ENCODE measurements around the gene ATP6V0E2. TPM values are rescaled to one million over a fixed set of nuclear protein-coding genes. Genes with fewer than 3 reads are reported as not detected.
"Not testable (repeated sequence)": the region's sequence is repeated elsewhere in the genome, so short reads cannot be mapped to it uniquely, and the experiment has no call there.

ATP6V0E2 gene
- 61.0 and 103 TPM in 2 replicates for total RNA-seq (2014; rRNA removed; shearing (Covaris generic))

GRCh38 chr7:149873074-149873969, at the start of gene ATP6V0E2:
TSS of gene ATP6V0E2 (plus strand) at chr7:149873969. CDS start at chr7:149874066, 97 bp downstream.
- peak; percentile 100 for DNase-seq (ENCODE audit: low read depth)

GRCh38 chr7:149824301-149824741, 49.4 kb upstream of the ATP6V0E2 start:
- no peak for DNase-seq (ENCODE audit: low read depth)

DNA sequence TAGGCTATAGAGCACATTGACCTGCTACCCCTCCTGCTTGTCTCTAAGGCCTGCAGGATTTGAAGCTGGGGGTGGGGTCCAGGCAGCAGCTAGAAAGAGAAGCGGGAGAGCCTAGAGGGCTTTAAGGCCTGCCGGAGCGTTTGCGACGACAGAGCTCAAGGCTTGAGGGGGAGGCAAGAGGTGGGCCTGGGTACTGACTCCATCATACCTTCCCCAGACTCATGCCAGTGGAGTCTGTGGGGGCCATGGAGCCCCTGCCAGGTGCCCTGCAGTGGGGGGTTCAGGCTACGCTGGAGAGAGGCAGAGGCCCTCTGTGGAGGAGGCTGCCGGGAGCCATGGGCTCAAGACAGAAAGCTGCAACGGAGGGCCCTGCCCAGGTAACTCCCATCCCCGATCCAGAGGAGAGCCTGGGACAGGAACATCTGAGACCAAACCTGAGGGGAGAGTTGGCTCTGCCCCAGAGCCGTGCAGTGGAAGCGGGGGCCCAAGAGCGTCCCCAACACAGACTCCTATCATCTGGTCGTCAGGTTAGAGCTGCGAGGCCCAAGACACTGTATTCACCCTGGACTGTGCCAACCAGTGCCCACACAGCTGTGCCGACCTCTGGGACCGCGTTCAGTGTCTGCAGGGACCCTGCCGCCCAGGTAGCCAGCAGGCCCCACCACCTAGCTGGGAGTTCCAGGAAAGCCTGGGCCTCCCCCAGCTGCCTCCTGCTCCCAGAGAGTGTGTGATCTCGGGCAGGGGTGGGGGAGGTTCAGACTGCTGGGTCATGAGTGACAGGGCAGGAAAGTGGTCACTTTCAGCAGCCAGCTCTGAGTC, 48.8 kb upstream of the ATP6V0E2 start:
- DNase-seq (ENCODE audit: low read depth) = no peak

- DNase-seq (ENCODE audit: low read depth) = no peak
Observed at GRCh38 chr7:149825567-149826343, 48.0 kb upstream of the ATP6V0E2 start.

- no peak for DNase-seq (ENCODE audit: low read depth)
Observed at GRCh38 chr7:149826344-149827088, 47.3 kb upstream of the ATP6V0E2 start.

DNA sequence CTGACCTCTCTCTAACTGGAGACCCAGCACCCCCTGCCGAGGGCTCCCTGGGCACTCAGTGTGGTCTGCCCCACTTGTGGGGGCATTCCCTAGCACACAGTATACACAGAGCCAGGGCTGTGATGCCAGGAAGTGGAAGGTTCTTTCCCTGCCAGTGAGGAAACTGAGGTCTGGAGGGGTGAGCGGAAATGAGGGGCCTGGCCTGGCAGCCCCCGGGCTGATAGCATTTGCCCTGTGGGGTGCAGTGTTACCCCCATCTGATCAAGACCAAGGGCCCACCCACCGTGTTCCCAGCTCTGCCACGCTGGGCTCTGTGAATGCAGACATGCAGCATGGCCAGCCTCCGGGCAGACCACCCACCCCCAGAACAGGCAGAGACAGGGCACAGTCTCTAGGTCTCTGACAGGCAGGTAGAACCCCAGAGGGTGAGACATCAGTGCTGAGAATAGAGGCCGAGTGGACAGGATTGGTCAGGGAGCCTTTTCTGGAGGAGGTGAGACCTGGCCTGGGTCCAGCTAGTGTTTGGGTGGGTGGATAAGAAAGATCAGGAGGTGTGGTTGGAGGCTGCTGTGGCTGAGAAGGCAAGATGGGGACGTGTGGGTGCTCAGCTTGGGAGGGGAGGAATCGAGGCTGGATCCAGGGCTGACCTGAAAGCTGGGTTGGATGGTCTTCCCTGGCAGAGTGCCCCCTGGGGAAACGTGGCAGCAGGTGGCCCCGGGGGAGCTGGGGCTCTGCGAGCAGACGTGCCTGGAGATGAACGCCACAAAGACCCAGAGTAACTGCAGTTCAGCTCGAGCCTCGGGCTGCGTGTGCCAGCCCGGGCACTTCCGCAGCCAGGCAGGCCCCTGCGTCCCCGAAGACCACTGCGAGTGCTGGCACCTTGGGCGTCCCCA, 46.4 kb upstream of the ATP6V0E2 start:
- no peak for DNase-seq (ENCODE audit: low read depth)

- no peak for DNase-seq (ENCODE audit: low read depth)
Observed at GRCh38 chr7:149828357-149829309, 45.1 kb upstream of the ATP6V0E2 start.

DNA sequence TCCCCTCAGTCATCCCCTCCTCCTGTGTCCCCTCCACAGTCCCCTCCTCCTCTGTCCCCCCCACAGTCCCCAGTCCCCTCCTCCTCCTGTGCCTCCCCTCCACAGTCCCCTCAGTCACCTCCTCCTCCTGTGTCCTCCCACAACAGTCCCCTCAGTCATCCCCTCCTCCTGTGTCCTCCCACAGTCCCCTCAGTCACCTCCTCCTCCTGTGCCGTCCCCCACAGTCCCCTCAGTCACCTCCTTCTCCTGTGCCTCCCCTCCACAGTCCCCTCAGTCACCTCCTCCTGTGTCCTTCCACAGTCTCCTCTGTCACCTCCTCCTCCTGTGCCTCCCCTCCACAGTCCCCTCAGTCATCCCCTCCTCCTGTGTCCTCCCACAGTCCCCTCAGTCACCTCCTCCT, 43.2 kb upstream of the ATP6V0E2 start:
- DNase-seq (ENCODE audit: low read depth) = not testable (repeated sequence)

DNA sequence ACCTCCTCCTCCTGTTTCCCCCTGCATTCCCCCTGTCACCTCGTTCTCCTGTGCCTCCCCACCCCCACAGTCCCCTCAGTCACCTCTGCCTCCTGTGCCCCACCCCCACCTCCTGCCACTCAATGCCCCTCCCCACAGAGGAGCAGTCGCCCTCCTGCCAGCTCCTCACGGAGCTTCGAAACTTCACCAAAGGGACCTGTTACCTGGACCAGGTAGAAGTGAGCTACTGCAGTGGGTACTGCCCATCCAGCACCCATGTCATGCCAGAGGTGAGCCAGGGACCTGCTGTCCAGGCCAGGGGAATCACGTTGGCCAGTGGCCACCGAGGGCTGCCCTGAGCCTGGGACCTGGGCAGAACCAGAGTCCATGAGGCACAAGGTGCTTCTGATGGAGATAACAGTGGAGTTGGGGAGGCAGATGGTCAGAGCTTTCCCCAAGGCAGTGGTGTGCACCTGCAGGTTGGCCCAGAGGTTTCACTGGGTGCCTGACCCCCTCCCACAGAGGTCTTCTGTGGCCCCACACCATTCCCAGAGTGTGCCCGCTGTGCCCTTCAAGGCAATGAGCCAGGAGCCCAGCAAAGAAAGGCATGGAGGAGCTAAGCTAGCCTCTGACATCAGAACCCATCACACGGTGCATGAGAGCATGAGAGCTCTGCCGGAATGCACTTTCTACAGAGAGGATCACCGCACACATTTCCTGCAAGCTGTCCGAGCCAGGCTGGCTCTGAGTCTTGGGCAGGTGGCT, 42.6 kb upstream of the ATP6V0E2 start:
- DNase-seq (ENCODE audit: low read depth) = no peak

GRCh38 chr7:149831741-149832219, 42.0 kb upstream of the ATP6V0E2 start:
- DNase-seq (ENCODE audit: low read depth) = no peak

- no peak for DNase-seq (ENCODE audit: low read depth)
Observed at GRCh38 chr7:149832332-149833041, 41.3 kb upstream of the ATP6V0E2 start.

DNA sequence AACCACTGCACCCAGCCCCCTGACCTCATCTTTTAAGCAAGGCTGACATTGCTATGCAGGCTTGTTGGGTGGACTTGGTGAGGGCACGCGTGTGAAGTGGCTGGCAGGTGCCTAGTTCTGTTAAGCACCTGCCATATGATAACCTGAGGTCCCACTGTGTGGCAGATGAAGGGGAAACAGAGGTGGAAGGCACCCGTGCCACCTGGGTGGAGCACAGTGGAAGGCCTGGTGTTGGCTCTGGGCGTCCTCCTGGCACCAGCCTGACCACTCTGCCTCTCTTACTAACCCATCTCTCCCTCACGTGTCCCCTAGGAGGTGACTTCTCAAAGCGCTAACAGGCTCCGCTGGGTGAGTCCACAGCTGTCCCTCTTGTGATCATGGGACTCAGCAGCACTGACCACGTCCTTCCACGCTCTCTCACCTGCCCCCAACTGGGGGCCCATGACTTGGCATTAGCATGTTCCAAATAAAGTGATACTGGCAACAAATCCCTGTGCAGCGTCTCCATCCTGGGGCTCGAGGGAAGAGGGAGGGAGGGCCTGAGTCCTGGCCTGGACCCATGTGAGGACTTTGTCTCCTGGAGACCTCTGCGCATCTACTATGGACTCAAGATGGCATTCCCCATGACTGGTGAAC, 40.2 kb upstream of the ATP6V0E2 start:
- DNase-seq (ENCODE audit: low read depth) = no peak

- no peak for DNase-seq (ENCODE audit: low read depth)
Observed at GRCh38 chr7:149834601-149835000, 39.2 kb upstream of the ATP6V0E2 start.

DNA sequence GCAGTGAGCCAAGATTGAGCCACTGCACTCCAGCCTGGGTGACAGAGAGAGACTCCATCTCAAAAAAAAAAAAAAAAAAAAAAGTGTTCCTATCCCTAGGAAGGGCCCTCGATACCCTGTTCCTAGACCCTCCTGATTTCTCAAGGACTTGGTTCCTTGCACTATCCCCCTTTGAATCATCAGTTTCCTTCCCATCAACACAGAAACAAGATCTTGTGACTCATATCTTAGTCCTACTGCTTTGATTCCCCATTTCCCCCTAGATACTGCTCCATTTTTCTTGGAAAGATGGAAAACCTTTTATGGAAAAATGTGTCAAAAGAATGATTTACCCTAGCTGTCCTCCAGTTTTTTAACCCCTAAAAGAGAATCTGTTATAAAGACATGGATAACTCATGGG, 37.3 kb upstream of the ATP6V0E2 start:
- no peak for DNase-seq (ENCODE audit: low read depth)

DNA sequence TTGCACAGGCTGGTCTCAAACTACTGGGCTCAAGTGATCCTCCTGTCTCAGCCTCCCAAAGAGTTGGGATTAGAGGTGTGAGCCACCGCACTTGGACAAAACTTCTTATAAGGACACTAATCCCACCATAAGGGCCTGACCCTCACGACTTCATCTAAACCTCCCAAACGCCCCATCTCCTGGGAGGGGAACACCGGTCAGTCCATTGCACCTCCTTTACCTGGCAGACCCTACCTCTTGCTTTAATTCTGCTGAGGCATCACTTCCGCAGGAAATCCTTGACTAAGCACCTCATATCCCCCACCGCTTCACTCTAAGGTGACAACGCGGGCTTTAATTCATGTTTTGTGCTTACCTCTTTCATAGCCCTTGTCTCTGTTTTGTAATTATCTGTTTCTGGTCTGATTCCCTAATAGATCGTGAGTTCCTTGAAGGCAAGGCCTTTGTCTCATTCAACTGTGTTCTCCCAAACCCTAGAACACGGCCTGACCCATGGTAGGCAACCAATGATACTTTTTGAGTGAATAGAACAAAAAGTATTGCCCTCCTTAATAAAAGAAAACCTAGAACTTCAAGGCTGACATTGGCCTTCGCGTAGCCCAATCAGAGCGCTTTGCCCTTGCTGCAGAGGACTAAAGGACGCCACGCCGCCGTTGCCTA, 36.1 kb upstream of the ATP6V0E2 start:
- no peak for DNase-seq (ENCODE audit: low read depth)
